ENCODE data around the gene DDN. TPM values are rescaled to one million over a fixed set of nuclear protein-coding genes. Genes with fewer than 3 reads are reported as not detected.

Gene DDN
- total RNA-seq, 4 donors from 2014 or later: 0.12 to 0.65 TPM; not detected in 2

GRCh38 chr12:48965298-48965838 lies 33.8 kb downstream of the DDN start:
- DNase-seq (ENCODE audit: low spot score) (no peak), ATAC-seq (ENCODE audit: low FRiP score) (no peak)
- TF ChIP-seq CTCF (IDR thresholded peaks at IDR 0.05): no peak

GRCh38 chr12:48961801-48962200 lies 37.4 kb downstream of the DDN start:
- DNase-seq (ENCODE audit: low spot score) (no peak), ATAC-seq (ENCODE audit: low FRiP score) (no peak)
- no peak for TF ChIP-seq CTCF (IDR thresholded peaks at IDR 0.05)

- TF ChIP-seq CTCF (IDR thresholded peaks at IDR 0.05): no peak
- ATAC-seq (ENCODE audit: low FRiP score) (no peak), DNase-seq (ENCODE audit: low spot score) (no peak)
Observed at GRCh38 chr12:48961331-48961730, 37.8 kb downstream of the DDN start.

- no peak for DNase-seq (ENCODE audit: low spot score)
- no peak for ATAC-seq (ENCODE audit: low FRiP score)
- no peak for TF ChIP-seq CTCF (IDR thresholded peaks at IDR 0.05)
Observed at GRCh38 chr12:48960834-48961233, 38.3 kb downstream of the DDN start.

GRCh38 chr12:48958049-48958388 lies 41.2 kb downstream of the DDN start:
- ATAC-seq (ENCODE audit: low FRiP score) (no peak), DNase-seq (ENCODE audit: low spot score) (no peak)
- TF ChIP-seq CTCF (IDR thresholded peaks at IDR 0.05): no peak

- TF ChIP-seq CTCF (IDR thresholded peaks at IDR 0.05): no peak
- DNase-seq (ENCODE audit: low spot score) (peak; percentile 97), ATAC-seq (ENCODE audit: low FRiP score) (peak; percentile 78)
Observed at GRCh38 chr12:48957141-48958048, 41.8 kb downstream of the DDN start, which contains the start of gene ARF3. Gene ARF3, minus strand, starts transcription at chr12:48957487. Its CDS starts 16,392 bp downstream, at chr12:48941095.

All from omental fat pad (tissue), 4 donors.